Progenitor cell of endocrine pancreas (in vitro differentiated cells): Measurements from ENCODE around the gene GFY. TPM values are rescaled to one million over a fixed set of nuclear protein-coding genes. Genes with fewer than 3 reads are reported as not detected.
"Not testable (repeated sequence)": the region's sequence is repeated elsewhere in the genome, so short reads cannot be mapped to it uniquely, and the experiment has no call there.

Source experiments
- DNase-seq: peaks from one replicate; pipeline ENCODE4 v3.0.0; 2021; ENCODE audit warnings: low spot score; ENCODE audit not compliant: unreplicated experiment
- H3K27ac Mint-ChIP-seq: 2 replicates; pipeline ENCODE4 v1.8.0; 2021; ENCODE audit warnings: mild to moderate bottlenecking, moderate library complexity, mixed read lengths
- H3K27me3 Mint-ChIP-seq: 2 replicates; pipeline ENCODE4 v1.8.0; 2021; ENCODE audit warnings: mixed read lengths
- H3K36me3 Mint-ChIP-seq: 2 replicates; pipeline ENCODE4 v1.8.0; 2022; ENCODE audit warnings: mixed read lengths; ENCODE audit not compliant: insufficient read depth
- H3K4me1 Mint-ChIP-seq: 2 replicates; pipeline ENCODE4 v1.8.0; 2021; ENCODE audit warnings: low read depth, mixed read lengths
- H3K4me3 Mint-ChIP-seq: 2 replicates; pipeline ENCODE4 v1.8.0; 2021; ENCODE audit warnings: low read depth, mild to moderate bottlenecking, moderate library complexity, mixed read lengths
- H3K9me3 Mint-ChIP-seq: 2 replicates; pipeline ENCODE4 v1.8.0; 2021; ENCODE audit warnings: low read depth, mixed read lengths
- CTCF ChIP-seq: fragments of 200-600 bp; sonication (generic); IDR thresholded peaks from one replicate; pipeline ENCODE4 v1.5.0; 2021; ENCODE audit warnings: antibody characterized with exemption, mild to moderate bottlenecking; ENCODE audit not compliant: unreplicated experiment
- total RNA-seq: library from RNA; stranded (reverse); gene quantifications from 2 replicates; pipeline ENCODE4 v1.2.1, GENCODE V29; 2021

The GFY gene
- total RNA-seq, 1 donor from 2014 or later: not detected

- Mint-ChIP-seq H3K36me3 (peaks cover 2% of the 10 kb centered on the region), H3K9me3 (no peaks in the 10 kb centered on the region), H3K27ac (peak overlapping the region; percentile 87), H3K4me3 (peak overlapping the region; percentile 75), H3K4me1 (peaks cover 4% of the 10 kb centered on the region), H3K27me3 (peaks cover 45% of the 10 kb centered on the region)
- TF ChIP-seq CTCF: no peak
- DNase-seq: peak; percentile 71
Observed at GRCh38 chr19:49442771-49443365, 17.7 kb downstream of the GFY start.

- Mint-ChIP-seq H3K4me3 (peak overlapping the region; percentile 75), H3K27me3 (peaks cover 39% of the 10 kb centered on the region), H3K4me1 (peaks cover 4% of the 10 kb centered on the region), H3K9me3 (no peaks in the 10 kb centered on the region), H3K27ac (peak overlapping the region; percentile 87), H3K36me3 (peaks cover 6% of the 10 kb centered on the region)
- TF ChIP-seq CTCF: peak; percentile 75
- DNase-seq: peak; percentile 93
Observed at GRCh38 chr19:49443366-49444099, 18.3 kb downstream of the GFY start.

GRCh38 chr19:49444100-49444700 lies 19.0 kb downstream of the GFY start:
- not testable (repeated sequence) for H3K4me1 Mint-ChIP-seq, H3K36me3 Mint-ChIP-seq

GRCh38 chr19:49445997-49446396 lies 20.8 kb downstream of the GFY start:
- no peak for DNase-seq
- H3K27me3 Mint-ChIP-seq: peaks cover 14% of the 10 kb centered on the region

More at GRCh38 chr19:49444100-49444700, 19.0 kb downstream of the GFY start:
- peaks cover 32% of the 10 kb centered on the region for H3K27me3 Mint-ChIP-seq
- not testable (repeated sequence) for H3K4me3 Mint-ChIP-seq, DNase-seq, H3K9me3 Mint-ChIP-seq, H3K27ac Mint-ChIP-seq

More at GRCh38 chr19:49445997-49446396, 20.8 kb downstream of the GFY start:
- Mint-ChIP-seq H3K27ac (peak overlapping the region; percentile 79), H3K9me3 (no peaks in the 10 kb centered on the region), H3K4me1 (peaks cover 4% of the 10 kb centered on the region), H3K4me3 (no peak overlapping the region), H3K36me3 (peaks cover 7% of the 10 kb centered on the region)
- no peak for TF ChIP-seq CTCF
